Rectal smooth muscle tissue (tissue), 1 donor: ENCODE measurements around the gene SMG6.

Experiments
- H3K27ac ChIP-seq: one replicate; pipeline ENCODE4 v1.7.0; 2013; ENCODE audit warnings: low read depth, low read length, inconsistent platforms
- H3K27me3 ChIP-seq: one replicate; pipeline ENCODE4 v1.7.0; 2013; ENCODE audit warnings: low read length; ENCODE audit not compliant: control insufficient read depth, insufficient read depth
- H3K36me3 ChIP-seq: one replicate; pipeline ENCODE4 v1.7.0; 2013; ENCODE audit warnings: low read length; ENCODE audit not compliant: control insufficient read depth, insufficient read depth
- H3K4me1 ChIP-seq: one replicate; pipeline ENCODE4 v1.7.0; 2013; ENCODE audit warnings: low read length; ENCODE audit not compliant: control insufficient read depth, insufficient read depth
- H3K4me3 ChIP-seq: one replicate; pipeline ENCODE4 v1.7.0; 2013; ENCODE audit warnings: low read length
- H3K9ac ChIP-seq: one replicate; pipeline ENCODE4 v1.7.0; 2013; ENCODE audit warnings: low read length

Gene SMG6

GRCh38 chr17:2295575-2295974 is 8.0 kb downstream of the SMG6 start:
- Histone ChIP-seq H3K36me3 (peaks cover 15% of the 10 kb centered on the region), H3K27me3 (no peaks in the 10 kb centered on the region), H3K4me1 (no peaks in the 10 kb centered on the region), H3K9ac (no peak overlapping the region), H3K4me3 (no peak overlapping the region), H3K27ac (no peak overlapping the region)

GRCh38 chr17:2292100-2292499 is 11.5 kb downstream of the SMG6 start:
- no peaks in the 10 kb centered on the region for H3K4me1 ChIP-seq
- no peak overlapping the region for H3K27ac ChIP-seq
- H3K36me3 ChIP-seq, result peaks cover 17% of the 10 kb centered on the region
- H3K27me3 ChIP-seq, result no peaks in the 10 kb centered on the region
- H3K4me3 ChIP-seq, result no peak overlapping the region
- no peak overlapping the region for H3K9ac ChIP-seq

DNA sequence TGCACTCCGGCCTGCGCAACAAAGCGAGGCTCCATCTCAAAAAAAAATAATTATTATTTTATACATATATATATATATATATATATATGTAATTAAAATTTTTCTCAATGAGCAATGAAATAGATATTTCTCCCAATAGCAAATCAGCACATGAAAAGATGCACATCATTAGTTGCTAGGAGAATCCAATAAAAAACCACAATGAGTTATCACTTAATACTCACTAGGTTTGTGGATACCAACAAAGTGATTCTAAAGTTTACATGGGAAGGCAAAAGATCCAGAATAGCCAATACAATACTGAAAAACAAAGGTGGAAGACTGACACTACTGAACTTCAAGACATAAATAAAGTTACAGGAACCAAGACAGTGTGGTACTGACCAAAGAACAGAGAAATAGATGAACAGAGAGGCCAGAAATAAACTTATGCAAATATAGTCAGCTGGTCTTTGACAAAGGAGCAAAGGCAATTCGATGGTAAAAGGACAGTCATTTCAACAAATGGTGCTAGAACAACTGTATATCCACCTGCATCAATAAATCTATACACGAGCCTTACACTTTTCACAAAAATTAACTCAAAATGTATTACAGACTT is 13.6 kb downstream of the SMG6 start:
- H3K4me1 ChIP-seq, result no peaks in the 10 kb centered on the region
- no peak overlapping the region for H3K4me3 ChIP-seq
- H3K27me3 ChIP-seq, result no peaks in the 10 kb centered on the region
- no peak overlapping the region for H3K9ac ChIP-seq
- peaks cover 18% of the 10 kb centered on the region for H3K36me3 ChIP-seq
- H3K27ac ChIP-seq, result no peak overlapping the region

DNA sequence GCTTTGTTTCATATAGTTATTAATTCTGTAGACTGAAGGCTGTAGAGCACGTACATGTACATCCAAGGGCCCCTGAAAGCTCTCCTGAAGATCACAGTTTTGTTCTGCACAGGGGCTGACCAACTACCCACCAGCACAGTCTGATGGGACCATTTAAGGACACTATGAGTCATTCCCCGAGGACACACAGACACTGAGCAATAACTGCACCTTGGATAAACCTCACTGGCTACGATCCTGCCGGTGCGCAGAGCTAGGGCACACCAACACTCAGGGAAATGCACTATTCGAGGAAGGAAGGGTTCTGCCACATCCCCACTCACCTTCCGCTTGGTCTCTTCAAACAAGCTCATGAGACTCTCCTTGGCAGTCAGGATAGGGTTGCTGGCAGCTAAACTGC is 20.3 kb downstream of the SMG6 start:
- peaks cover 29% of the 10 kb centered on the region for H3K36me3 ChIP-seq
- H3K27ac ChIP-seq, result no peak overlapping the region
- no peaks in the 10 kb centered on the region for H3K27me3 ChIP-seq
- no peak overlapping the region for H3K9ac ChIP-seq
- no peak overlapping the region for H3K4me3 ChIP-seq
- peaks cover 3% of the 10 kb centered on the region for H3K4me1 ChIP-seq

- Histone ChIP-seq H3K27ac (no peak overlapping the region), H3K27me3 (no peaks in the 10 kb centered on the region), H3K4me3 (no peak overlapping the region), H3K36me3 (peaks cover 29% of the 10 kb centered on the region), H3K4me1 (peaks cover 3% of the 10 kb centered on the region), H3K9ac (no peak overlapping the region)
Observed at GRCh38 chr17:2282297-2282873, 21.2 kb downstream of the SMG6 start.

DNA sequence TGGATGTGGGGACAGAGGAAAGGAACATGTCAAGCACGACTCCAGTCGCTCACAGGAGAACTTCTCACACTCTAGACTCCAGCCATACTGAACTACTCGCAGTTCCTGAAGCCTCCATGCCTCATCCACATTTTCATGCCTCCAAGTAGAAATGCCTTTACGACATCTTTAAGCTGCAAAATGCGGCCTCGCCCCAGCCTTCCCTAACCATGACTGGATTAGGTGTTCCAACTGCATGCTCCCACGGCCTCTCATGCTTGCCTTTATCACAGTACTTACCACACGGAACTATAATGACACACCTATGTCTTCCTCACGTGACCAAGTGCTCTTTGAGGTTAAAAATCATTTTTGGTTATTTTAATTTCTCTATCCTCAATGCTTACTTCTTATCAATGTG is 23.9 kb downstream of the SMG6 start:
- Histone ChIP-seq H3K27me3 (no peaks in the 10 kb centered on the region), H3K36me3 (peaks cover 26% of the 10 kb centered on the region), H3K27ac (no peak overlapping the region), H3K4me3 (no peak overlapping the region), H3K9ac (no peak overlapping the region), H3K4me1 (peaks cover 3% of the 10 kb centered on the region)

- H3K27ac ChIP-seq, result no peak overlapping the region
- peaks cover 3% of the 10 kb centered on the region for H3K4me1 ChIP-seq
- H3K27me3 ChIP-seq, result no peaks in the 10 kb centered on the region
- H3K9ac ChIP-seq, result no peak overlapping the region
- peaks cover 25% of the 10 kb centered on the region for H3K36me3 ChIP-seq
- no peak overlapping the region for H3K4me3 ChIP-seq
Observed at GRCh38 chr17:2277429-2278170, 26.0 kb downstream of the SMG6 start.

DNA sequence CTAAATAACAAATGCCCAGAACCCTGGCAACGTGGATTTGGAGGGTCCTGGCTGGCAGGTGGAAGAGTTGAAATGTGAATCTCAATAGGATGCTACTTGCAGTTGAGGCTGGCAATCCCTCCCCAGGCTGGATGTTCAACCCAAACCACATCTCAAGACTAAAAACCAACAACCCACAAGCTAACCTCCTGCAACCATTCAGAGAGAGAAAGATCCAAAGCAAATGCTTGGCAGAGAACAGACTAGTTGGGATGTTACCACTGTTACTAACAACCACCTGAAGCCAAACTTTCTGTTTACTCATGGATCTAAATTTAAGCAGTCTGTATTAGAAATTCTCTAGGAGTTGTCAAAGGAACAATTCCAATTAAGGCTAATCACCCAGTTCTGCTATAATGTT is 27.9 kb downstream of the SMG6 start:
- Histone ChIP-seq H3K4me1 (no peaks in the 10 kb centered on the region), H3K9ac (no peak overlapping the region), H3K27me3 (no peaks in the 10 kb centered on the region), H3K36me3 (peaks cover 9% of the 10 kb centered on the region), H3K4me3 (no peak overlapping the region), H3K27ac (no peak overlapping the region)

DNA sequence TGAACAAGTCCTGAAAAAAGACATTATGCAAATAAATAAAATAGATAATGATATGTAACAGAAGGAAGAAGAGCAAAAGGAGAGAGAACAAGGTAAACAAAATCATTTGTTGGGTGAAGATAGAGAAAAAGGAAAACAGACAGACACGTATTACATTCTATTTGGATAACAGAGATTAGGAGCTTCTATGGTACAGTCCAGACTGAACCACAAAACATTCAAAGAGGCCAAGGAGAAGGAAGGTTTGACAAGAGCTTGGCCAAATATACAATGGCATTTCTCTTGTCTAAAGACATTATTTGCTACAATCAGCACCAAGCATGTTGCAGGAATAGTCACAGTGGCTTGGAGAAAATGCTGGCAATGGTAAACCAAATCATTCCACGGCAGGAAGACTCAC is 29.2 kb downstream of the SMG6 start:
- Histone ChIP-seq H3K4me3 (no peak overlapping the region), H3K27me3 (no peaks in the 10 kb centered on the region), H3K36me3 (peaks cover 3% of the 10 kb centered on the region), H3K27ac (no peak overlapping the region), H3K4me1 (peaks cover 2% of the 10 kb centered on the region), H3K9ac (no peak overlapping the region)

- no peaks in the 10 kb centered on the region for H3K27me3 ChIP-seq
- H3K36me3 ChIP-seq, result no peaks in the 10 kb centered on the region
- H3K27ac ChIP-seq, result no peak overlapping the region
- H3K4me3 ChIP-seq, result no peak overlapping the region
- H3K9ac ChIP-seq, result no peak overlapping the region
- H3K4me1 ChIP-seq, result peaks cover 2% of the 10 kb centered on the region
Observed at GRCh38 chr17:2271985-2272702, 31.4 kb downstream of the SMG6 start.

- H3K4me1 ChIP-seq, result peaks cover 24% of the 10 kb centered on the region
- no peaks in the 10 kb centered on the region for H3K36me3 ChIP-seq
- no peak overlapping the region for H3K9ac ChIP-seq
- H3K27me3 ChIP-seq, result no peaks in the 10 kb centered on the region
- H3K27ac ChIP-seq, result no peak overlapping the region
- H3K4me3 ChIP-seq, result no peak overlapping the region
Observed at GRCh38 chr17:2267354-2267753, 36.2 kb downstream of the SMG6 start.

DNA sequence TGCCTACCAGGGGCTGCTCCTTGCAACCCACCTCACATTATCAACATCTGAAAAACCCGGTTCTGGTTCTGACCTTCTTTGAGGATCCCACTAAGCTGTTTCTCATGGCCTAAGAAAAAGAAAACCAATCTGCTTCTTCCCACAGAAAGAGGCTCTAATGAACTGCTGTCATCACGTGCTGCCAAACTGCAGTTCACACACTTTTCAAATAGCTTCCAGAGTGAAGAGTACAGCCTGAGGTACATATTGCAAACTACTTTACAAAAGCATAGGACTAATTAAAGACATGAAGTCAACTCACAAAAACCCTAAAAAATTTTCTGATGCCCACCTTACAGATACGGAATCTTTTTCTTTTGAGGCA is 36.7 kb downstream of the SMG6 start:
- H3K27ac ChIP-seq, result no peak overlapping the region
- no peaks in the 10 kb centered on the region for H3K27me3 ChIP-seq
- H3K4me1 ChIP-seq, result peaks cover 27% of the 10 kb centered on the region
- H3K36me3 ChIP-seq, result no peaks in the 10 kb centered on the region
- H3K9ac ChIP-seq, result no peak overlapping the region
- no peak overlapping the region for H3K4me3 ChIP-seq
